ENCODE measurements around the gene RNF222.
"Not testable (repeated sequence)": the region's sequence is repeated elsewhere in the genome, so short reads cannot be mapped to it uniquely, and the experiment has no call there.

RNF222 gene

GRCh38 chr17:8362651-8363332 is 34.8 kb downstream of the RNF222 start:
- Mint-ChIP-seq H3K4me1 (ENCODE audit: low read depth) (peaks cover 5% of the 10 kb centered on the region), H3K27me3 (ENCODE audit: low read depth) (peaks cover 4% of the 10 kb centered on the region), H3K9me3 (no peaks in the 10 kb centered on the region), H3K36me3 (ENCODE audit: low read depth) (peaks cover 1% of the 10 kb centered on the region), H3K27ac (no peak overlapping the region), H3K4me3 (no peak overlapping the region)
- DNase-seq (ENCODE audit: low spot score): no peak

DNA sequence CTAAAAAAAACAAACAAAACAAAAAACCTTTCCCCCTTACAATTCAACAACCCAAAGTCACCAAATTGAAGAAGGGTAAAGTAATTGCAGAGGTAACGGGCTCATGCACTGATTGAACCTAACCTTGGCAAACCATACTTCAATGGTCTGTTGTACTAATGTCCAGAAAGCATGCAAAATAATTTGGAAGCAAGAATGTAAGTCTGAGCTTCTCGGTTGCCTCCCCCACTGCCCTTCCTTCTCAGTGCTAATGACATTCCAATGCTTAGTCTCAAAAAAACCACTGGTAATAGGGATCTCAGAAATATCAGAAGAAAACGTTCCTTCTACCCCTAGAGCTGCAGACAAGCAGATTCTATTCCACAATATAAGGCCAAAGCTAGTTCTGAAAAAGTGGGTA is 36.9 kb downstream of the RNF222 start:
- Mint-ChIP-seq H3K9me3 (no peaks in the 10 kb centered on the region), H3K4me1 (ENCODE audit: low read depth) (peaks cover 5% of the 10 kb centered on the region), H3K27ac (no peak overlapping the region), H3K36me3 (ENCODE audit: low read depth) (no peaks in the 10 kb centered on the region), H3K27me3 (ENCODE audit: low read depth) (peaks cover 6% of the 10 kb centered on the region), H3K4me3 (no peak overlapping the region)
- no peak for DNase-seq (ENCODE audit: low spot score)

GRCh38 chr17:8360260-8360659 is 37.4 kb downstream of the RNF222 start:
- DNase-seq (ENCODE audit: low spot score): no peak
- no peak overlapping the region for H3K4me3 Mint-ChIP-seq
- H3K4me1 Mint-ChIP-seq (ENCODE audit: low read depth): peaks cover 5% of the 10 kb centered on the region
- H3K27ac Mint-ChIP-seq: no peak overlapping the region
- H3K27me3 Mint-ChIP-seq (ENCODE audit: low read depth): peaks cover 9% of the 10 kb centered on the region
- H3K9me3 Mint-ChIP-seq: no peaks in the 10 kb centered on the region
- no peaks in the 10 kb centered on the region for H3K36me3 Mint-ChIP-seq (ENCODE audit: low read depth)

DNA sequence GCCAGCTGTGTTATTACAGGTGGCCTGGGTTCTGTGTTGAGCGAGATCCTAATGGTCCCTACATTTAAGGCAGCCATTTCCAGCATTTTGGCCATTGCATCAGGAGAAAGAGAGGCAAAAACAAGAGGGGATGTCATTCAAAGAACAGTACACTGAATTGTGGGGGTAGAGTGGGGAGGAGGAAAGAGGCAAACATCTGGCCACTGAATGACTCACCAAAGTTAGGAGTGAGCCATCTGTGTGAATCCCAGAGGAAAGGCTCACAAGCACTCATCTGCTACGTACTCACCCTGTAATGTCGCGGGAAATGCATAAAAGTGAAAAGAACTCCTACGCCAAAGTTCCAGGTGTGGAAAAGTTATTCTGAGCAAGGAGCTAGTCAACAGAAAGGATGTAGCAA is 37.9 kb downstream of the RNF222 start:
- Mint-ChIP-seq H3K9me3 (no peaks in the 10 kb centered on the region), H3K27ac (no peak overlapping the region), H3K27me3 (ENCODE audit: low read depth) (peaks cover 9% of the 10 kb centered on the region), H3K4me3 (no peak overlapping the region), H3K4me1 (ENCODE audit: low read depth) (peaks cover 5% of the 10 kb centered on the region), H3K36me3 (ENCODE audit: low read depth) (no peaks in the 10 kb centered on the region)
- no peak for DNase-seq (ENCODE audit: low spot score)

DNA sequence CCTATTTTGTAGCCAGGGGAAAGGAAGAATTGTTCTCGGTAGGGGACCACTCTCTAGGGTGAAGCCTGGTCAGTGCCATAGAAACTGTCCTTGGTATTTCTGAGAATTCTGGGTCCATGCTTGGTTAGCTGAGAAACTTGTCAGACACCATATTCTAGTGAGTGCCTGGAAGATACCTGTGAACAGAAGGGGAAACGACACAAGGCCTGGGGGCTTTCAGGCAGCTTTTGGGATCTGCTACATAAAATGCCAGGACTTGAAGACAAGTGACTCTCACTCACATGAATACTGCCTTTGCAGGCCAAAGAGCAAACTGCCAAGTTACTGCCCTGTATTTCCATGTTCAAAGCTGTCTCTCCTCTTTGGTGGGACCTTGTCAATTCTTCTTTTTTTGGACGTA is 39.7 kb downstream of the RNF222 start:
- Mint-ChIP-seq H3K27ac (no peak overlapping the region), H3K27me3 (ENCODE audit: low read depth) (peaks cover 10% of the 10 kb centered on the region), H3K4me3 (no peak overlapping the region), H3K9me3 (no peaks in the 10 kb centered on the region), H3K4me1 (ENCODE audit: low read depth) (peaks cover 5% of the 10 kb centered on the region), H3K36me3 (ENCODE audit: low read depth) (no peaks in the 10 kb centered on the region)
- no peak for DNase-seq (ENCODE audit: low spot score)

DNA sequence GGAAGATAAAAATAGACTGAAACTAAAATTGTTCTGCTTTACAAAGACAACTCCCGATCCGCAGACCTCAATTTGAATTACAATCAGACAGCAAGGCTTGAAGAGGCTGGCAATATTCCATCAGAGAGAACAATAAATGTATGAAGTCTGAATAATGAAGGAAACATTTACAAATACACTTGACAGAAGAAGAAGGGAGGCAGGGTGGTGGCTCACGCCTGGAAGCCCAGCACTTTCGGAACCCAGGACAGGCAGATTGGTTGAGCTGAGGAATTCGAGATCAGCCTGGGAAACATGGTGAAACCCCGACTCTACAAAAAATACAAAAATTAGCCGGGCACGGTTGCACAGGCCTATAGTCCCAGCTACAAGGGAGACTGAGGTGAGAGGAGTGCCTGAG is 43.4 kb downstream of the RNF222 start:
- peaks cover 10% of the 10 kb centered on the region for H3K27me3 Mint-ChIP-seq (ENCODE audit: low read depth)
- DNase-seq (ENCODE audit: low spot score): no peak
- H3K36me3 Mint-ChIP-seq (ENCODE audit: low read depth): no peaks in the 10 kb centered on the region
- no peak overlapping the region for H3K27ac Mint-ChIP-seq
- H3K4me1 Mint-ChIP-seq (ENCODE audit: low read depth): no peaks in the 10 kb centered on the region
- H3K4me3 Mint-ChIP-seq: no peak overlapping the region
- no peaks in the 10 kb centered on the region for H3K9me3 Mint-ChIP-seq

- no peak for DNase-seq (ENCODE audit: low spot score)
- no peaks in the 10 kb centered on the region for H3K36me3 Mint-ChIP-seq (ENCODE audit: low read depth)
- no peak overlapping the region for H3K27ac Mint-ChIP-seq
- no peaks in the 10 kb centered on the region for H3K4me1 Mint-ChIP-seq (ENCODE audit: low read depth)
- no peaks in the 10 kb centered on the region for H3K9me3 Mint-ChIP-seq
- peaks cover 10% of the 10 kb centered on the region for H3K27me3 Mint-ChIP-seq (ENCODE audit: low read depth)
- H3K4me3 Mint-ChIP-seq: no peak overlapping the region
Observed at GRCh38 chr17:8353736-8354135, 43.9 kb downstream of the RNF222 start.

DNA sequence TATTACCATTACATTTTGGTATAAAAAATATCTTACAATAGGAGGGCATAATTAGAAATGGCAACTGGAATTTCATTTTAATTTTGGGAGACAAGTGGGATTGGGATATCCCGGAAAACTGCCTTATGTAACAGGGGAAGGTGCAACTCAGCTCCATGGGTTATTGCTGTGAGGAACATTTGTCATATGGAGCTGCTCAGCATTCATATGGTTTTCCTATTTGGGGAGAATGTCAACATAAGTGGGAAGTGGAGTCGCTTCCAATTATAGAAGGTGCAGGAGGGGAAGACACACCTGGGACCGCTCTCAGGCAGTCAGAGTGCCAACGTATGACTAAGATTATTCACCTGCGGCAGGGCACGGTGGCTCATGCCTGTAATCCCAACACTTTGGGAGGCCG is 47.3 kb downstream of the RNF222 start:
- H3K4me3 Mint-ChIP-seq: no peak overlapping the region
- H3K27me3 Mint-ChIP-seq (ENCODE audit: low read depth): peaks cover 16% of the 10 kb centered on the region
- no peaks in the 10 kb centered on the region for H3K4me1 Mint-ChIP-seq (ENCODE audit: low read depth)
- DNase-seq (ENCODE audit: low spot score): no peak
- H3K36me3 Mint-ChIP-seq (ENCODE audit: low read depth): no peaks in the 10 kb centered on the region
- no peak overlapping the region for H3K27ac Mint-ChIP-seq
- H3K9me3 Mint-ChIP-seq: no peaks in the 10 kb centered on the region

GRCh38 chr17:8347001-8347400 is 50.6 kb downstream of the RNF222 start:
- not testable (repeated sequence) for H3K27ac Mint-ChIP-seq, H3K4me3 Mint-ChIP-seq

DNA sequence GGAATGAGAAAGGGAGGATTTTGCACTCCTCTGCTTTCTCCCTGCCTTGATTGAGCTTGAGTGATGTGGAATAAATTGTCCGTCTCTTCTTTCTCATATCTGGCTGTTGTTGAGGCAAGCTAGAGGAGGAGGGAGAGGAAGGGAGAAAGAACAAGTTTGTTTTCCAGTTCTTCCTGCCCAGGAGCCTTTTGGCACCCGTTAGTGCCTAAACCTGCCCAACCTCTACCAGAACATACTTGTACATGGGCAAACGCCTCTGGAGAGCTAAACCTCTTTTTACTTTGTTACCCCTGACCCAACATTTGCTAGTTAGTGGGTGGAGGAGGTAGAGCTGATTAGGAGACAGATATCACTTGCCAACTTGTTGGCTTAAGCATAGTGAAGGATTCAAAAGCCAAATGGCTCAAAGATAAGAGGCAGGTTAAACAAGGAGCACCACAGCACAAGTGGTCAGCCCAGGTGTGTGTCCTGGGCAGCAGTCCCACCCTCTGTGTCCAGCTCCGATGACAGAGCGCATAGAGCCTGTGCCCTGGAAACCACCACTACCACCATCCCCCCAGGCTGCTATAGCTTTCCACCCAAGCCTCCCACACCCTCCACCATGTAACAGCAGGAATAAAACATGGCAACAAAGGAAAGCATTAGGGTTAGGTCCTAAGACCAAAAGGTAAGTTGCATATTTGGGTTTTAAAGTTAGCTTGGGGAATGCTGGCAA is 51.5 kb downstream of the RNF222 start:
- no peak overlapping the region for H3K4me3 Mint-ChIP-seq
- no peak for DNase-seq (ENCODE audit: low spot score)
- H3K4me1 Mint-ChIP-seq (ENCODE audit: low read depth): no peaks in the 10 kb centered on the region
- peaks cover 16% of the 10 kb centered on the region for H3K27me3 Mint-ChIP-seq (ENCODE audit: low read depth)
- H3K9me3 Mint-ChIP-seq: no peaks in the 10 kb centered on the region
- H3K36me3 Mint-ChIP-seq (ENCODE audit: low read depth): no peaks in the 10 kb centered on the region
- H3K27ac Mint-ChIP-seq: no peak overlapping the region

More at GRCh38 chr17:8347001-8347400, 50.6 kb downstream of the RNF222 start:
- H3K4me1 Mint-ChIP-seq (ENCODE audit: low read depth); H3K9me3 Mint-ChIP-seq; H3K36me3 Mint-ChIP-seq (ENCODE audit: low read depth); DNase-seq (ENCODE audit: low spot score): not testable (repeated sequence)
- H3K27me3 Mint-ChIP-seq (ENCODE audit: low read depth): peaks cover 14% of the 10 kb centered on the region

DNA sequence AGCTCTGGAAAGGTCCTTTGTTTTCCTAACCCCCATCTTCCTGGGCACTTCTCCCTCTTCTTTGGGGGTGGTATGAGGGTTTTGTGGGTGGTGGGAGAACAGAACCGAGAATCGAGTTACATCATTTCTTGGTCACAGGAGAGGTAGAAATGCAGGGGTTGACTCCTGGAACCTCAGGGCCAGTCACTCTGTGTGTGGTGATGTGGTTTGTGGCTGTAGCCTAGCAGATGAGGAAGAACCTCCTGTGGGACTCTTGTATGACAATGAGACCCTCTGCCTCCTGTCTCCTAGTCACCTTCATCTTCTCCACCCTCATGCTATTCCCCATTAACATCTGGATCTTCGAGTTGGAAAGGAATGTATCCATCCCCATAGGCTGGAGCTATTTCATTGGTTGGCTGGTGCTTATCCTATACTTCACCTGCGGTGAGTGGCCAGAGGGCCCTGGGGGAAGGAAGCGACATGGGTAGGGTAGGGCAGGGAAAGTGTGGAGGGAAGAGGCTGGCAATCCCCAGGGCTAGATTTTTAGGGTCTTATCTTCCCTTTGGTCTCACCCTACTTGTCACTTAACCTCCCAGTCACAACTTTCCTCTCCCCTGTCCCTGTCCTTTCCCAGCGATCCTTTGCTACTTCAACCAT is 52.5 kb downstream of the RNF222 start:
- H3K27ac Mint-ChIP-seq: no peak overlapping the region
- no peak overlapping the region for H3K4me3 Mint-ChIP-seq
- H3K9me3 Mint-ChIP-seq: no peaks in the 10 kb centered on the region
- no peak for DNase-seq (ENCODE audit: low spot score)
- no peaks in the 10 kb centered on the region for H3K36me3 Mint-ChIP-seq (ENCODE audit: low read depth)
- no peaks in the 10 kb centered on the region for H3K4me1 Mint-ChIP-seq (ENCODE audit: low read depth)
- peaks cover 16% of the 10 kb centered on the region for H3K27me3 Mint-ChIP-seq (ENCODE audit: low read depth)

- no peak for DNase-seq (ENCODE audit: low spot score)
- H3K4me3 Mint-ChIP-seq: no peak overlapping the region
- H3K9me3 Mint-ChIP-seq: no peaks in the 10 kb centered on the region
- H3K27me3 Mint-ChIP-seq (ENCODE audit: low read depth): peaks cover 8% of the 10 kb centered on the region
- H3K4me1 Mint-ChIP-seq (ENCODE audit: low read depth): peaks cover 5% of the 10 kb centered on the region
- H3K36me3 Mint-ChIP-seq (ENCODE audit: low read depth): no peaks in the 10 kb centered on the region
- H3K27ac Mint-ChIP-seq: no peak overlapping the region
Observed at GRCh38 chr17:8341456-8341855, 56.2 kb downstream of the RNF222 start.

All from T-helper 2 cell treated with Interferon-gamma antibody and Interleukin-4, amounts not matched to agents 5 μg/mL and 100 μg/mL, for 36 hours (primary cell).